ENCODE results near the gene GSG1L. TPM values are rescaled to one million over a fixed set of nuclear protein-coding genes. Genes with fewer than 3 reads are reported as not detected.

Gene GSG1L
- total and polyA plus RNA-seq, 4 experiments from 2014 or later = 0.27 TPM; not detected in 3

GRCh38 chr16:27778171-27778925, 285.2 kb downstream of the GSG1L start:
- H3K27me3 Mint-ChIP-seq = no peaks in the 10 kb centered on the region
- no peak overlapping the region for H3K4me3 Mint-ChIP-seq
- Histone ChIP-seq H3K4me1 (ENCODE audit: insufficient read depth, low read length) (no peaks in the 10 kb centered on the region), H3K9me3 (ENCODE audit: control insufficient read depth in 1 of 2, low read length in 2 of 2) (no peaks in the 10 kb centered on the region), H3K27ac (ENCODE audit: low read depth, low read length) (no peak overlapping the region), H3K27me3 (ENCODE audit: insufficient read depth, low read length) (no peaks in the 10 kb centered on the region), H3K36me3 (ENCODE audit: insufficient read depth, low read length) (no peaks in the 10 kb centered on the region), H3K4me3 (ENCODE audit: low read length in 2 of 2) (no peak overlapping the region)
- no peaks in the 10 kb centered on the region for H3K9me3 Mint-ChIP-seq
- ChIA-PET CTCF (ENCODE audit: partially characterized antibody) (no interaction called here), POLR2A (ENCODE audit: partially characterized antibody) (no interaction called here)
- peak overlapping the region in 1 of 7 donors; percentile 30 for H3K27ac Mint-ChIP-seq
- no peaks in the 10 kb centered on the region for H3K4me1 Mint-ChIP-seq
- peaks cover 7 to 10% of the 10 kb centered on the region in 2 donors for H3K36me3 Mint-ChIP-seq
- no peak for DNase-seq
- intact Hi-C loops (cut with micrococcal nuclease) = no loop called here

DNA sequence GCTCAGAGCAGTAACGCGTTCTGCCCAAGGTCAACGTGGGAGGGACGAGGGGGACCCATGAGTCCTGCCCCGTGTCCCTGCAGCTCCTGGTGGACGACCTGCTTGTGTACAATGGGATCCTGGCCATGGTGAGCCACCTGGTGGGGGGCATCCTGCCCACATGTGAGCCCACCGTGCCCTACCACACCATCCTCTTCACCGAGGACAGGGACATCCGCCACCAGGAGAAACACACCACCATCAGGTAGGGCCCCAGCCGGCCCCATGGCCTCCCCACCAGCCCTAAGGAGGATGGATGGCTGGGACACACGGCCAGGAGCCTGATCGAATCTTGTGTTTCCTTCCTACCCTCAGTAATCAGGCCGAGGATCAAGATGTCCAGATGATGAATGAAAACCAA, 286.0 kb downstream of the GSG1L start:
- H3K27ac ChIP-seq (ENCODE audit: low read depth, low read length) = no peak overlapping the region
- intact Hi-C loops (cut with micrococcal nuclease) = no loop called here
- no peaks in the 10 kb centered on the region for H3K27me3 Mint-ChIP-seq
- H3K4me1 ChIP-seq (ENCODE audit: insufficient read depth, low read length) = no peaks in the 10 kb centered on the region
- no peaks in the 10 kb centered on the region for H3K4me1 Mint-ChIP-seq
- no peak overlapping the region for H3K4me3 Mint-ChIP-seq
- ChIA-PET POLR2A (ENCODE audit: partially characterized antibody) (no interaction called here), CTCF (ENCODE audit: partially characterized antibody) (no interaction called here)
- H3K27me3 ChIP-seq (ENCODE audit: insufficient read depth, low read length) = no peaks in the 10 kb centered on the region
- no peak for DNase-seq
- no peak overlapping the region for H3K4me3 ChIP-seq (ENCODE audit: low read length in 2 of 2)
- no peaks in the 10 kb centered on the region for H3K36me3 ChIP-seq (ENCODE audit: insufficient read depth, low read length)
- no peaks in the 10 kb centered on the region for H3K9me3 ChIP-seq (ENCODE audit: control insufficient read depth in 1 of 2, low read length in 2 of 2)
- H3K27ac Mint-ChIP-seq = no peak overlapping the region
- no peaks in the 10 kb centered on the region for H3K9me3 Mint-ChIP-seq
- H3K36me3 Mint-ChIP-seq = peaks cover 12 to 15% of the 10 kb centered on the region in 2 donors

DNA sequence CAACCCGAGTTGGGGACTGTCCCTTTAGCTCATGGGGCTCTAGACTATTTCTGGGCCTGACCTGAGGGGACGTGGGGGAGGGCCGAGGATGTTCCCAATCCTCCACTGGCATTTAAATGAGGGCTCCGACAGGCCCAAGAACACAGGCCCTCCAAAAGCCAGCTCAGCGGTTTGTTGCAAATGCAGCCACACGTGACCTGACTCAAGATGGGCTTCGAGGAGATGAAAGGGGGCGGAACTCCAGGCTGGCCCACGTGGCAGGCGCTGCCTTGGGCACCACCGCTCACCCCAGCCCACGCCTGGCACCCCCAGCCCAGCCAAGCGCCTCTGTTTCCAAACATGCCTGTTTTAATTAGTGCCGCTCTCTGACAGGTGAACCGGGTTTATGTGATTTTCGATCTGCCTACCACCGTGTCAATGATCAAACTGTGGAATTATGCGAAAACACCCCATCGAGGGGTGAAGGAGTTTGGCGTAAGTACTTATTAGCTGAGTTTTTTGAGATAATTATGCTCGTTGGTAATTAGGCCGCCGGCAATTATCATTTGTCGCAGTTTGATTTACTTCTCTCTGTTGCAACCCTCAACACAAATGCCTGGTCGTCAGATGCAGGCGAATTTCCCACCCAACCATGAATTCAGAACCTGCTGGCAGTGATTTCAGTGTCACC, 286.8 kb downstream of the GSG1L start:
- intact Hi-C loops (cut with micrococcal nuclease) = no loop called here
- H3K4me1 Mint-ChIP-seq = no peaks in the 10 kb centered on the region
- ChIA-PET POLR2A (ENCODE audit: partially characterized antibody) (no interaction called here), CTCF (ENCODE audit: partially characterized antibody) (no interaction called here)
- Histone ChIP-seq H3K27ac (ENCODE audit: low read depth, low read length) (no peak overlapping the region), H3K4me3 (ENCODE audit: low read length in 2 of 2) (no peak overlapping the region), H3K36me3 (ENCODE audit: insufficient read depth, low read length) (no peaks in the 10 kb centered on the region), H3K27me3 (ENCODE audit: insufficient read depth, low read length) (no peaks in the 10 kb centered on the region), H3K9me3 (ENCODE audit: control insufficient read depth in 1 of 2, low read length in 2 of 2) (no peaks in the 10 kb centered on the region), H3K4me1 (ENCODE audit: insufficient read depth, low read length) (no peaks in the 10 kb centered on the region)
- no peak for DNase-seq
- peaks cover 13 to 15% of the 10 kb centered on the region in 2 donors for H3K36me3 Mint-ChIP-seq
- H3K27me3 Mint-ChIP-seq = no peaks in the 10 kb centered on the region
- H3K9me3 Mint-ChIP-seq = no peaks in the 10 kb centered on the region
- H3K27ac Mint-ChIP-seq = no peak overlapping the region
- H3K4me3 Mint-ChIP-seq = no peak overlapping the region

DNA sequence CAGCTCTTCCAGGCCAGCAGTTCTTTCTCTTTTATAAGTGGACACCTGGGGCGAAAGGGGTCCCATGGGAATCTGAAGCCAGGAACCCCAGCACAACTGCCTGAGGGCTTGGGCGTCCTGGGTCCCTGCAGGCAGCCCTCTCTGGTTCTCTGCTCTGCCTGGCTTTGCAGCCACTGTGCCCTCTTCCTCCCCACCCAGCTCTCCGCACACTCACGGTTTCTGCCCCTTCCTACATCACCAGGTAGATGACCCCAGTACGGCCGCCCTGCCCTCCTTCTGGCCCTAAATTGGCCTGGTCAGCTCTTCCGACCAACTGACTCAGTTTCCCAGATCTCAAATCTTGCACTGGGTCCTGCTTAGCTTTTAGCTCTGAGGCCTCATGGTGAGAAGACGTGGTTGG, 288.3 kb downstream of the GSG1L start:
- ChIA-PET CTCF (ENCODE audit: partially characterized antibody) (no interaction called here), POLR2A (ENCODE audit: partially characterized antibody) (no interaction called here)
- Histone ChIP-seq H3K9me3 (ENCODE audit: control insufficient read depth in 1 of 2, low read length in 2 of 2) (no peaks in the 10 kb centered on the region), H3K27me3 (ENCODE audit: insufficient read depth, low read length) (no peaks in the 10 kb centered on the region), H3K4me1 (ENCODE audit: insufficient read depth, low read length) (no peaks in the 10 kb centered on the region), H3K36me3 (ENCODE audit: insufficient read depth, low read length) (no peaks in the 10 kb centered on the region), H3K4me3 (ENCODE audit: low read length in 2 of 2) (no peak overlapping the region), H3K27ac (ENCODE audit: low read depth, low read length) (no peak overlapping the region)
- no peak for DNase-seq
- Mint-ChIP-seq H3K27ac (no peak overlapping the region), H3K4me3 (no peak overlapping the region), H3K4me1 (no peaks in the 10 kb centered on the region), H3K9me3 (no peaks in the 10 kb centered on the region), H3K36me3 (peaks cover 24 to 25% of the 10 kb centered on the region in 2 donors), H3K27me3 (no peaks in the 10 kb centered on the region)
- intact Hi-C loops (cut with micrococcal nuclease) = no loop called here

DNA sequence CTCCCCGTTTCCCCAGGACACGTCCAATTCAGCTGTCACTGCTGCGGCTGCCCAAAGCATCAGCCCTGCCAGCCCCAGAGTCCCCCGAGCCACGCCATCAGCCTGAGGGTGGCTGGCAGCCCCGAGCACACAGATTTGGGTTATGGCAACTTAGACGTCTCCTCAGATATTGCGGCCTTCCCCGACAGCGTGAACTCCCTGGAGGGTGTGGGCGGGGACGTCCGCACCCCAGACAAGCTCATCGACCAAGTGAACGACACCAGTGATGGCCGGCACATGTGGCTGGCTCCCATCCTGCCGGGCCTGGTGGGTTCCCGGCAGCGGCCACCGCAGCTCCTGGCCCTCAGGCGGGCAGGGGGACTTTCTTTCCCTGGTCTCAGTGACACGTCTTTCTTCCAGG, 288.7 kb downstream of the GSG1L start:
- Mint-ChIP-seq H3K27me3 (no peaks in the 10 kb centered on the region), H3K36me3 (peaks cover 25 to 30% of the 10 kb centered on the region in 2 donors), H3K27ac (no peak overlapping the region), H3K4me1 (no peaks in the 10 kb centered on the region), H3K4me3 (no peak overlapping the region), H3K9me3 (no peaks in the 10 kb centered on the region)
- POLR2A ChIA-PET (ENCODE audit: partially characterized antibody) = no interaction called here
- no peaks in the 10 kb centered on the region for H3K4me1 ChIP-seq (ENCODE audit: insufficient read depth, low read length)
- no peaks in the 10 kb centered on the region for H3K27me3 ChIP-seq (ENCODE audit: insufficient read depth, low read length)
- H3K4me3 ChIP-seq (ENCODE audit: low read length in 2 of 2) = no peak overlapping the region
- H3K9me3 ChIP-seq (ENCODE audit: control insufficient read depth in 1 of 2, low read length in 2 of 2) = no peaks in the 10 kb centered on the region
- CTCF ChIA-PET (ENCODE audit: partially characterized antibody) = no interaction called here
- no peaks in the 10 kb centered on the region for H3K36me3 ChIP-seq (ENCODE audit: insufficient read depth, low read length)
- no peak overlapping the region for H3K27ac ChIP-seq (ENCODE audit: low read depth, low read length)
- intact Hi-C loops (cut with micrococcal nuclease) = no loop called here
- DNase-seq = no peak

DNA sequence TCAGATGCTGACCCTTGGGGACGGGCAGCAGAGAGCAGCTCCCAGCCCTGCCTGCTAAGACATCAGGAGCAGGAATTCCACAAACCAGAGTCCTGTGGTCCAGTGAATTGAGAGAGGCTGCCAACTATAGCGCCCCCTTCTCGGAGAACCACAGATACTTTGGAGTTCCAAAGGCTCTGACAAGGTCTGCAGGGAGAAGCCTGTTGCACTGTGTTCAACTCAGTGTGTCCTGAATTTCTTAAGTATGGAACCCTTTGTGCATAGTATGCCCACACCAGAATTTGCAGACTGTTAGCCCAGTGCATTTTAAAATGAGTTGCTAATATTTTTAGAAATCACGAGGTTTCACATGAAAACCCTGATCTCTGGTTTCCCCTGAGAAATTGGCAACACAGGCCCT, 290.2 kb downstream of the GSG1L start:
- CTCF ChIA-PET (ENCODE audit: partially characterized antibody) = no interaction called here
- H3K9me3 Mint-ChIP-seq = no peaks in the 10 kb centered on the region
- Histone ChIP-seq H3K9me3 (ENCODE audit: control insufficient read depth in 1 of 2, low read length in 2 of 2) (no peaks in the 10 kb centered on the region), H3K4me1 (ENCODE audit: insufficient read depth, low read length) (no peaks in the 10 kb centered on the region), H3K4me3 (ENCODE audit: low read length in 2 of 2) (no peak overlapping the region), H3K27ac (ENCODE audit: low read depth, low read length) (no peak overlapping the region), H3K27me3 (ENCODE audit: insufficient read depth, low read length) (no peaks in the 10 kb centered on the region), H3K36me3 (ENCODE audit: insufficient read depth, low read length) (no peaks in the 10 kb centered on the region)
- intact Hi-C loops (cut with micrococcal nuclease) = no loop called here
- no peaks in the 10 kb centered on the region for H3K4me1 Mint-ChIP-seq
- peak overlapping the region in 1 of 7 donors; percentile 23 for H3K27ac Mint-ChIP-seq
- no peak overlapping the region for H3K4me3 Mint-ChIP-seq
- no peaks in the 10 kb centered on the region for H3K27me3 Mint-ChIP-seq
- DNase-seq = no peak
- peaks cover 30 to 36% of the 10 kb centered on the region in 2 donors for H3K36me3 Mint-ChIP-seq
- POLR2A ChIA-PET (ENCODE audit: partially characterized antibody) = no interaction called here

- ChIA-PET CTCF (ENCODE audit: partially characterized antibody) (no interaction called here), POLR2A (ENCODE audit: partially characterized antibody) (no interaction called here)
- Histone ChIP-seq H3K4me3 (ENCODE audit: low read length in 2 of 2) (no peak overlapping the region), H3K4me1 (ENCODE audit: insufficient read depth, low read length) (no peaks in the 10 kb centered on the region), H3K36me3 (ENCODE audit: insufficient read depth, low read length) (no peaks in the 10 kb centered on the region), H3K27me3 (ENCODE audit: insufficient read depth, low read length) (no peaks in the 10 kb centered on the region), H3K27ac (ENCODE audit: low read depth, low read length) (no peak overlapping the region), H3K9me3 (ENCODE audit: control insufficient read depth in 1 of 2, low read length in 2 of 2) (no peaks in the 10 kb centered on the region)
- no peak overlapping the region for H3K27ac Mint-ChIP-seq
- no peaks in the 10 kb centered on the region for H3K9me3 Mint-ChIP-seq
- peaks cover 30 to 38% of the 10 kb centered on the region in 2 donors for H3K36me3 Mint-ChIP-seq
- no peaks in the 10 kb centered on the region for H3K27me3 Mint-ChIP-seq
- H3K4me1 Mint-ChIP-seq = no peaks in the 10 kb centered on the region
- DNase-seq = no peak
- intact Hi-C loops (cut with micrococcal nuclease) = no loop called here
- no peak overlapping the region for H3K4me3 Mint-ChIP-seq
These were observed 291.3 kb downstream of the GSG1L start for GRCh38 chr16:27772093-27772825.
